SW 1271 (cell line): Measurements from ENCODE around the gene PTPA.

Experiments
- DNase-seq, 2 experiments: peaks; one replicate each; lab custom pipeline; 2025; lab: John Stamatoyannopoulos, UW

PTPA gene

DNA sequence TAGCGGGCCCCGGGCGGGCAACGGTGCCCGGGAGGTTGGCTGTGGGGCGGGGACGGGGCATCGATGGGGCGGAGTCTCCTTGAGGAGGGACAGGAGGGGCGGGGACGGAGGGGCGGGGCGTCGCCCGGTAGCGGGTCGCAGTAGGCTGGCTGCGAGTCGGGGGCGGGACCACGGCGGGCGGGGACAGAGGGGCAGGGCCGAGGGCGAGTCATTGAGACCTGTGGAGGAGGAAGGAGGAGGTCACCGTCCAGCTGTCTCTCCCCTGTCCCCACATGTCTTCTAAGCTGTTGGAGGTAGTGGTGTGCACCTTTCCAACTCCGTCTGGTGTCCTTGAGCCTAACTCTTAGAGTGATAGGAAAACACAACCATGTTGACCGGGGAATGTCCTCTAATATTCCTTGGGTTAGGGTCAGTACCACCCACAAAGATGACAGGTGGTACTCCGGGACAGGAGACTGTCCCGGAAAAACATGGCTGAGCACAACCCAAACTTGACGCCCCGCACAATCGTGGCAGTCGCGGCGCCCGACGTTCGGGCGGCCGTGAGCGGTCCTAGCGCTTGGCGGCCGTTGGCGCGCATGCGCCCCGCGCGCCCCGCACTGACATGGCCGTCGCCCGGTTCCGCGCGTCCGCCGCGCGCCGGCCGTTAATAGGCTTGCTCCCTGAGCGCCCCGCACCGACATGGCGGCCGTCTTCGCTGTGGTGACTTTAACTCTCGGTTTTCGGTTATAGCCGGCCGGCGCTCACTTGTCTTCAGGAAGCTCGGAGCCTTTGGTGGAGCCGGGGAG, at the start of gene PTPA, which contains the start of gene CRAT:
Gene PTPA (plus strand): TSS at position 676 of the 788 bp plus-strand sequence. CDS start 186 bp downstream, outside the sequence.
Gene CRAT (minus strand): TSS at position 54 of the 788 bp plus-strand sequence. CDS start 284 bp downstream, outside the sequence.
- peak; percentile 74 to 93 for DNase-seq

DNA sequence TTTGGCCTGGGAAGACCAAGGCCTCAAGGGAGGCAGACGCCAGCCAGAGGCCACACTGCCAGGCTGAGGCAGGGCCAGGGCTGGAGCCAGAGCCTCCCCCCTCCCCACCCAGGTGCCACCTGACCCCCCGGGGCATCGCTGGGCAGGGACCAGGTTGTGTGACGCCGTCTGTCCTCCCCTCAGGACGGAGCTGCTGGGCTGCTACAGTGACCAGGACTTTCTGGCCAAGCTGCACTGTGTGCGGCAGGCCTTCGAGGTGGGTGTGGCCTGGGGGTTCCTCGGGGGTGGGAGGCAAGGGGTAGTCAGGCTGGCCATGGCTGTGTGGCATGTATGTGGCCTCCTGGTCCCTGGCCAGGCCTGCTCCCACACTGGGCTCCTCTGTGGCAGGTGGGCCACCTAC, 48.2 kb upstream of the PTPA start:
- no peak for DNase-seq

DNA sequence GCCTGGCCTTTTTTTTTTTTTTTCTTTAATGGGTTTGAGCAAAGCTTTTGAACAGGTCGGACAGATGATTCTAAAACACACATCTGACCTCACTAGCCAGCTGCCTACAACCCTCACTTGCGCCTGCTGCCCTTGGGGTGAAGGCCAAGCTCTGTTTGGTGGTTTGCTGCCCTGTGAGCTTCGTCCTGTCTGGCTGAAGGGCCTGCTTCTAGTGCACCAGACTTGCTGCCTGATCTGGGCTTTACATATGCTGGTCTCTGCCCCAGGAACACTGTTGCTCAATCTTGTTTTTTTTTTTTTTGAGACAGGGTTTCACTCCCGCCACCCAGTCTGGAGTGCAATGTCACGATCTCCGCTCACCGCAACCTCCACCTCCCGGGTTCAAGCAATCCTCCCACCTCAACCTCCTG, 46.7 kb upstream of the PTPA start:
- DNase-seq, result no peak

DNA sequence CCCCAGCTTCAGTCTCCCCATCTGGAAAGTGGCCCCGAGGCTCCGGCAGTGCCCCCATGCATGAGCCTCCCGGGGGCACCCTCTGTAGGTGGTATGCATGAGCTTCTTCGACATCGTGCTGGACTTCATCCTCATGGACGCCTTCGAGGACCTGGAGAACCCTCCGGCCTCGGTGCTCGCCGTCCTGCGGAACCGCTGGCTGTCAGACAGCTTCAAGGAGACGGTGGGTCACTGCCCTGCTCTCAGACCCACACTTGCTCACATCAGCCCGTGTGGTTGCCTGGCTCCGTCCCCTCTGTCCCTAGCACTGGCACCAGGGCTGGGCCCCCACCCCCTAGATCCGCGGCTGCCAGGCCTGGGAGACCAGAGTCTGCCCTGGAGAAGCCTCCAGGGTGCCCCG, 43.1 kb upstream of the PTPA start:
- DNase-seq, result no peak

DNA sequence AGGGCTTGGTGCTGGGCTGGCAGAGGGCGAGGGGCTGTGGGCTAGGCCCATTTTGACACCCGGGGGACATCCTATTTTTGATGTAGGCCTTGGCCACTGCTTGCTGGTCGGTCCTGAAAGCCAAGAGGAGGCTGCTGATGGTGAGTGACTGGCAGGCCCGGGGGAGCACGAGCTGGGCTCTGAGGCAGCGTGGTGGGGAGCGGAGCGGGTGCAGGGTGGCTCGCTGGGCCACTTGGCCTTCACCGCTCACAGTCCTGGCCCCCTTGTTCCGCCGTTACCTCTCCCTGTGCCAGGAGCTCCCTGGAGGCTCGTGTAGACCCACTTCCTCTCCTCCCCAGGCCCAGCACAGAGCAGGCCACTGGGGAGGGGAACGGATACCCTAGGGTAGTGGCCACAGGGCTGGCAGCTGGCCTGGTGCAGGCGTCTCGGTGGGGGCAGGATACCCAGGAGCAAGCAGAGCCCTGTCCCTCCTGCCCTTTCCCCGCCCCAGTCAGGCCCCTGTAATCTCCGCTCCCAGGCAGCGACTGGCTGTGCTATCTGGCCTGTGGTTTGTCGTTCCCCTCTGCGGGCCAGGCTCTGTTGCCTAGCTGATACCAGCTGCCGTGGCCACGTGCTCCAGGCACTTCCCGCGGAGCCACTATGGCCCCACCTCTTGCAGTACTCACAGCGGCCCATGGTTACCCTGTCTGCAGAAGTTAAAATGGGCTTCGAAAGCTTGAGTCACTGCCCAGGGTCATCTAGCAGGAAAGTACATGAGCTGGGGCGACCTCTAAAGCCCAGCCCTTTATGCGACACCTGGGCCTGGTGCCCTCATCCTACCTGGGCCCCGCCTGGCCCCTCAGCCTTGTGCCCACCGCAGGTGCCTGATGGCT, 42.0 kb upstream of the PTPA start:
- no peak for DNase-seq

DNA sequence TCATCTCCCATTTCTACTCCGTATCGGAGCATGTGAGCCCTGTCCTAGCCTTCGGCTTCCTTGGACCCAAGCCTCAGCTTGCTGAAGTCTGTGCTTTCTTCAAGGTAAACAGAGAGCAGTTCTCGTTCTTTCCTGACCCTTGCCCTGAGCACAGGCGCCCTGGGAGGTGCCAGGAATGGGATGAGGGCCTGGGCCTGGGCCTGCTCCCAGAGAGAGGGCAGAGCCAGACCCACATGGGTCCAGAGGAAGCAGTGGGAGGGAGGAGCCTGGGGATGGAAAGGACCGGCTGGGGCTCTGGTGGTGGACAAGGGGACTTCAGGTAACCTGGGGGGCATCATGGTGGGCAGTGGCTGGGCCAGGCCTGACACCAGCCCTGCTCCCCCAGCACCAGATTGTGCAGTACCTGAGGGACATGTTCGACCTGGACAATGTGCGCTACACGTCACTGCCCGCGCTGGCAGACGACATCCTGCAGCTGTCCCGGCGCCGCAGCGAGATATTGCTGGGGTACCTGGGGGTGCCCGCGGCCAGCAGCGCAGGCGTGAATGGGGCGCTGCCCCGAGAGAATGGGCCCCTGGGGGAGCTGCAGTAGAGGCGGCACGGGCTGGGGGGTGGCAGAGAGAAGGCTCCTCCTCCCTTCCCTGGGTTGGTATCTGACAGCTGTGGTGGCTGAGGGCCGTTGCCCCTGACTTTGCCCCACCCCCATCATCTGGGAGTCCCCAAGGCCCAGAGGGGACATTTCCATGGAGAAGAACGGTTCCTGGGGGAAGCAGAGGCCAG, 41.2 kb upstream of the PTPA start:
- no peak for DNase-seq

DNA sequence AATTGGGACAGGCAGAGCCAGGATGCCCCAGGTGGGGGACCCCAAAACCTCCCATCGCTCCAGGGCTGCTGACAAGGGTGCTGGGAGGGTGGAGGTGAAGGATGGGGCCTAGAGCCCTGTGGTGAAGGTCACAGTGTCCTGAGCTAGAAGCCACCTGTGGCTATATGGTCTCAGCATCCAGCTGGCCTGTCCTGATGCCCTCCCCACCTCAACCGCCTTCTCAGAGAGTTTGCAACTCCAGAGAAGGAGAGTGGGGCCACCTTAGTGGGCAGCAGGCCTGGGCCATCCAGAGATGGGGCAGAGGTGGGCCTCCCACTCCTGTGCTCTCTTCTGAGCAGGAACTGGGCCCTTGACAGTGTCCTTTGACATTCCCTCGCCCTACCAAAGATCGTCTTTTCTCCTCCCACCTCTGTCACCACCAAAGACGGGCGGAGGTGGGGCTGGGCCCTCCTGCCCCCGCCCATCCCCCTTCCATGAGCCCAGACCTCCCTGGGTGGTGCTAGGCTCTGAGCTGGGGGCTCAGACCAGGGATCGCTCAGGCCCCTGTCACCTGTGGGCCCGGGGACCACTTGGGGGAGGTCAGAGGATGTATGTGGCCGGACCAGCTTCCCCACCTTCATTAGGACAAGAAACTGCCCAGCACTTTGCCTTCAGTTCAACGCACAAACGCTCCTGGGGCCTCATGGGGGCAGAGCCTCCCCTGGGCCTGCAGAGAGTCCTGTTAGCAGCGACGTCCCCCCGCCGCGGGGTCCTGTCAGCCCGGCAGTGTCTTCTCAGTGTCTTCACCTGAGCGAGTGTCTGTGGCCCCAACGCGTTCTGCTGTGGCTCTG, 40.3 kb upstream of the PTPA start:
- DNase-seq, result no peak

DNA sequence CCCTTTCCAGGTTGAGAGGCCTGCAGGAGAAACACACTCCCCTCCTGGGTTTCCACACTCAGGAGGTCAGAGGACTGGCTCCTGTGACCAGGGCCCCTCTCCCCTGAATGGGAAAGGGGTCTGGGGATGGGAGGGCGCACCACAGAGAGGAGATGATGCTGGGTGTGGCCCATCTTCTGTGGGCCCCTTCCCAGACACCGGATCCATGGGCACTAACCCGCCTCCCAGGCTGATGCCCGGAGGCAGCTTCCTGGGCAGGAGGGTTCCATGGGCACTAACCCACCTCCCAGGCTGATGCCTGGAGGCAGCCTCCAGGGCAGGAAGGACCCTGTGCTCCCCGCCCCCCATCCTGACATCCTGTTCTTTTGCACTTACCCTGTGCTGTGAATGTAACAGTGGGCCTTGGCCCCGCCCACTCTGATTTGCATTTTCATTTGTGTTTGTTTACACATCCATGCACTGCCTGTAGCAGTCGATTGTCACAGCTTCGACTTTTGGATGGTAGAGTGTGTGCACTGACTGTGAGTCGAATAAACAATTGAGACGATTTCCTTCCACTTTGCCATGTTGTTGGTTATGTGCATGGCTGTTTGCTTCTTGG, 39.6 kb upstream of the PTPA start:
- no peak for DNase-seq

DNA sequence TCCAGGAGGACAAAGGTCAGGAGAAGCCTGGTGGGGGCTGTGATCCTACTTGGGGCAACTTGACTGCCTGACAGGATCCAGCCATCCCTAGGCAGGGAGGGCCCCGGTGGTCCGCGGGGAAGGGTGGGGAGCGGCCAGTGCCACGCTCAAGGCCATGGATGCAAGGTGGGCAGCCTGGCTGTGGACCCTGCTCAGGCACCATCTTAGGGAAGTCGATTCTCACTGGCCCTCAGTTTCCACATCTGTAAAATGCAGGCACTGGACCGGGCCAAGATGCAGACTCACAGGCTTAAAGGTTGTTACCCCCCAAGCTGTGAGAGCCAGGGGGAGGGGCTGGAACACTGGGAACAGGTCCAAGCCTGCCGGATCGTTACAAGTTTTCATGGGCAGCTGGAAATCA, 39.0 kb upstream of the PTPA start:
- no peak for DNase-seq

DNA sequence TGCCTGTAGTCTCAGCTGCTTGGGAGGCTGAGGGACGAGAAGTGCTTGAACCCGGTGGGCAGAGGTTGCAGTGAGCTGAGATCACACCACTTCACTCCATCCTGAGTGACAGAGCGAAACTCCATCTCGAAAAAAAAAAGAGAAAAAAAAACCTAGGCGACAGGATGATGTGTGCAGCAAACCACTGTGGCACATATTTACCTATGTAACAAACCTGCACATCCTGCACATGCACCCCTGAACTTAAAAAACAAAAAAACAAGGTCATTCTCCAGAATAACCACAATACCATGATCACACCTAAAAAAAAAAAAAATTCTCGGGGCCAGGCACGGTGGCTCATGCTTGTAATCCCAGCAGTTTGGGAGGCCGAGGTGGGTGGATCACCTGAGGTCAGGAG, 37.8 kb upstream of the PTPA start:
- DNase-seq, result no peak

DNA sequence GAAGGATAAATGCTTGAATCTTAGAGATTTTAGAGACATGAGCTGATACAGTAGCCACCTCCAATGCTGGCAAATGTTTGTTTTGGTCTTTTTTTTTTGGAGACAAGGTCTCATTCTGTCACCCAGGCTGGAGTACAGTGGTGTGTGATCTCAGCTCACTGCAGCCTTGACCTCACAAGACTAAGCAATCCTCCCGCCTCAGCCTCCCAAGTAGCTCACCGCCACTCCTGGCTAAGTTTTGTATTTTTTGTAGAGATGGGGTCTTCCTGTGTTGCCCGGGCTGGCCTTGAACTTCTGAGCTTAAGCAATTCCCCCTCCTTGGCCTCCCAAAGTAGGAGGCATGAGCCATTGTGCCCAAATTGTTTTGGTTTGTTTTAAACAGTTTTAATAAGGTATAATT, 37.1 kb upstream of the PTPA start:
- DNase-seq, result no peak

DNA sequence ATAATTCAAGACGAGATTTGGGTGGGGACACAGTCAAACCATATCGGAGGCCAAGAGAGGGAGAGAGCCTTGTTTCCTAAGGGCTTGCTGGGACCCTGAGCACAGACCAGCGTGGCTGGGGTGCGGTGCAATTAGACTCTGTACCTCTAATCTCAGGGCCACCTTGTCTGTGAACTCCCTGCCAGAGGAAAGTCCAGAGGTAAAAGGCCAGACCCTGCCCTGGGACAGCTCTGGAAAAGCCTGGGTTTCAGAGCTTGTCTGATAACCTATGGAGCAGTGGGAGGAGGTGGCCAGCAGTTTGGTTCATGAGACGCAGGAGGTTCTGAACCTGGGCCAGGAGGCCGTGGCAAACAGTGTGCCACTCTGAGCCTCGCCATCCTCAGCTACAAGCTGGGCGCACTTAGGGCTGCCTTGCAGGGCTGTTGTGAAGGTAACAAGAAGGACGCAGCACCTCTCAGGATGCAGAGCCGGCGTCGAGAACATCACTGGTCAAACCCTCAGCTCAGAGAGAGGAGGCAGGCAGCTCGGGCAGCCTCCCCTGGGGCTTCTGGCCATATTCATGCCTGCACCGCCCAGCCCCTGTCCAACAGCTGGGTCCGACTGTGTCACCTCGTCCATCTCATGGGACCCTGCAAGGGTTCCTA, 35.1 kb upstream of the PTPA start:
- no peak for DNase-seq

DNA sequence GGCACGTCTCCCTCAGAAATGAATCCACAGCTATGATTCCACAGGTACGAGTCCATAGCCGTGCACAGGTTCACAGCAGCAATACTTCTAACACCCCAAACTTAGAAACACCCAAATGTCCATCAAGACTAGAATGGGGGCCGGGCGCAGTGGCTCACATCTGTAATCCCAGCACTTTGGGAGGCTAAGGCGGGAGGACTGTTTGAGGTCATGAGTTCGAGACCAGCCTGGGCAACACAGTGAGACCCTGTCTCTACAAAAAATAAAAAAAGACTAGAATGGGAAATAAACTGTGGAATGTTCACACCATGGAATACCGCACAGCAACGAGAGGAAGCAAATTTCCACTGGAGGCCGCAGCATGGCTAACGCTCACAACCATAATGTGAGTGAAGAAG, 34.6 kb upstream of the PTPA start:
- DNase-seq, result no peak

DNA sequence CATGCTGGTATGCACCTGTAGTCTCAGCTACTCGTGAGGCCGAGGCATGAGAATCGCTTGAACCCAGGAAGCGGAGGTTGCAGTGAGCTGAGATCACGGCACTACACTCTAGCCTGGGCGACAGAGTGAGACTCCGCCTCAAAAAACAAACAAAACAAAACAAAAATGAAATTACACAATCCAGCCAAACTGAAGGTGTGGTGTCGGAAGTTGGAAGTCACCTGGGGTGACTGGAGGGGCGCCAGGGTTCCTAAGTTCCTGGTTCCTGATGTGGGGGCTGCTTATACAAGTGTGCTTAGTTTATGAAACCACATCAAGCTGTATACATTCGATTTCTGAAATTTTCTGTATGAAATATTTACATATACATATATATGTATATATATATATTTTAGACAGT, 34.0 kb upstream of the PTPA start:
- no peak for DNase-seq

DNA sequence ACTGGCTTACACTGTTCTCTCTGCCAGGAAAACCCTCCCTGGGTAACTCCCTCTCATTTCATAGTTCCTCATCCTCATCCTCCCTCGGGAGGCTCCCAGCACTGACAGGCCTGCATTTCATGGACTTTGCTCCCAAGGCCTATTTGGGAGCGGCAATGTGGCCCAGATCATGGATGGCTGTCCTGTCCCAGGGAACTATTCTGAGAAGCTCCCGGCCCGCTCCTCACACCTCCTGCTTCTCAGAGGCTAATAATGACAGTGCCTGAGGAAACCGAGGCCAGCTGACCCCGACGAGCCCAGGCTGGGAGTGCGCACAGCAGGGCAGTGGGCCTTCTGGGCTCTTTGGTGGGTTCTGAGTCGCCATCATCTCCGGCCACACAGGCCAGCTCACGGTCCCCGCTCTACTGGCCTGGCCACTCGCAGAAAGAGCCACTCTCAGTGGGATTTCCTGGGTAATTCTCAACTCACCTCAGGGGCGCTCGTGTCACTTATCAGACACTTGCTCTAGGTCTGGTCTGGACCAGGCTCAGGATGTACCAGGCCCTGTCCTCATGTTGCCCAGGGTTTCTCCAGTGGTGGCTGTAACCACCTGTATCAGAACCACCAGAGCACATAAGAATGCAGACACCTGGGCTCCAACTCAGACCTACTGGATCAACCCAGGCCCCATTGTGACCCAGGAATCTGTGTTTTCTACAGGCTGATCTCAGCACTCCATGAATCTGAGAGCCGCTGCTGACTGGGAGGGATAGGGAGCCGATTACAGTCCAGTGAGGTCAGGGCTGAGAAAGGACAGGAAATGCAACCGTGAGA, 32.3 kb upstream of the PTPA start:
- DNase-seq, result no peak

DNA sequence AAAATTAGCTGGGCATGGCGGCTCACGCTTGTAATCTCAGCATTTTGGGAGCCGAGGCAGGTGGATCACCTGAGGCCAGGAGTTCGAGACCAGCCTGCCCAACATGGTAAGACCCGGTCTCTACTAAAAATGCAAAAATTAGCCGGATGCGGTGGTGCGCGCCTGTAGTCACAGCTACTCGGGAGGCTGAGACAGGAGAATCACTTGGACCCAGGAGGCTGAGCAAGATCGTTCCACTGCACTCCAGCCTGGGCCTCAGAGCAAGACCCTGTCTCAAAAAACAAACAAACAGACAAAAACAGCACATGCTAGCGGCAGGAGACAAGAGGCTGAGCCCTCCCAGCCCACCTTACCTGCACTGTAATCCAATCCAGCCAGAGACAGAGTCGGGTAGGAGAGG, 31.4 kb upstream of the PTPA start:
- DNase-seq, result no peak

DNA sequence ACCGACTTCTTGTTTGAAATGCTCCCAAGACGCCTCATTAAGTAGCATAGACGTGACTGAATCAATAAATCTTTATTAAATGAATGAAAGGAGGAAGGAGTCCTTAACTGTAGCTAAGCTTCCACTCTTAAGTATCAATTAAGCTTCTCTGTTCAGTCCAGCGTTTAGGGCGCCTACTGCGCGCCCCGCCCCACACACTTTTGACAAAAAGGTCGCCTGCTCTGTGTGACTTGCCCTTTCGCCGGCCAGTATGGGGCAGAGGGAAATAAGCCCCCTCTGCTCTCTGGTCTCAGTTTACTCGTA, 31.0 kb upstream of the PTPA start:
- no peak for DNase-seq

DNA sequence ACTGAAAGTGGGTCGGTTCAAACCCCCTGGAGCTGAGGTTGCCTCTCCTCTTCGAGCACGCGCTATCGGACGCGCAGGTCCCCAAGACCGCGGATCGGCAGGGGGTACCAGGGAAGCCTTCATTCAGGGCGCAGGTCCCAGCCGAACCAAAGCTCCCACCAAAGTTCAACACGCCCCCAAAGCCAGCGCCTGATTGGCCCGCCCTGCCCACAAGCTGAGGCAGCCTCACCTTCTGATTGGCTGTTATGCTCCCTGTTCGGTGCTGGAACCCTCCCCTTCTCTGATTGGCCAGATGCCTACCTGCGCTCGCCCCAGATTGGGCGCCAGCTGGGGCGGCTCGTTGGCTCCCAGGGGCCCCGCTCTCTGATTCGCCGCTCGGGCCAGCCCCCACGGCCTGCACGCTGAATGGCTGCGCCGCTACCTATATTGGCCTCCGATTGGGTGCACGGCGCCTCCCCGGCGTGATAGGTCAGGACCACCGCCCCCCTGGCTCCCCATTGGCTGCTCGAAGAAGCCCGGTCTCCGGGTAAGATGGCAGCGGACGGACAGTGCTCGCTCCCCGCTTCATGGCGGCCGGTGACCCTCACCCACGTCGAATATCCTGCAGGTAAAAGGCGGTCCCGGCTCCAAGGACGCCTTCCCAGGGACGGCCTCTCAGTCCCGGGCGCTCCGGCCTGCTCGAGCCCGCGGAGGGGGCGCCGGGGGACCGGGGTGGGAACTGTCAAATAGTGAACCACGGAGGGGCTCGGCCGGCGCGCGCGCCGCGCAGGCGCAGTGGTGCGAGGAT, 30.4 kb upstream of the PTPA start, which contains the start of gene DOLPP1:
Gene DOLPP1 (plus strand): TSS at position 511 of the 787 bp plus-strand sequence. CDS start 21 bp downstream, at position 532.
- DNase-seq, result peak; percentile 98 to 99

DNA sequence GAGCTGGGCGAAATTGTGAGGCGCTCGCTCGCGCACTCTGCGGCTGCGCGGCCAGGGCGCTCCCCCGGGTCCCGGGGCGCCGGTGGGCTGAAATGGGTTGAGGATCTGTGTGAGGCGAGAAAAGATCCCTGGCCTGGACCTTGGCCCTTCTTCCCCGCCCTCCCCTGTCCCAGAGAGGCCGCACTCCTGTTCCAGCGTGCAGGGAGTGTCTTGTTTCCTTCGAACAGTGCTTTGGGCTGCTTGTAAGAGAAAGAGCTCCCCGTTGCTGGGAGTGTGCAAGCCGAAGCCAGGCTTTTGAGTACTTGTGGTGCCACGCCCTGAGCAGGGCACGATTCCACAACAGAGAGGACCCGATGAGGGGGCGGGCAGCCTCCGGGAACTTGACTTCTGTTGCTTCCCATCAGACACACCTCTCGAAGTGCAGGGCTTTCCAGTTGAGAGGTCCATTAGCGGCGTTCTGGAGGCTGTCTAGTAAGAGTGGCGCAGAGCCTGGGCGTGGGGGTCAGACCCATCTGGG, 29.8 kb upstream of the PTPA start:
- DNase-seq, result no peak
